H1 (cell line): Measurements from ENCODE around the gene ARL9. TPM values are rescaled to one million over a fixed set of nuclear protein-coding genes. Genes with fewer than 3 reads are reported as not detected.

Experiments
- CTCF ChIA-PET: fragments of 300-600 bp; sonication (Branson Sonifier 250); formaldehyde crosslinking; loops from one replicate; lab custom pipeline; 2021; ENCODE audit not compliant: partially characterized antibody; lab: Charles Lee
- POLR2A ChIA-PET: fragments of 300-600 bp; sonication (Branson Sonifier 250); formaldehyde crosslinking; loops from one replicate; lab custom pipeline; 2021; ENCODE audit warnings: inconsistent platforms; ENCODE audit not compliant: partially characterized antibody; lab: Charles Lee
- DNase-seq, 2 experiments: peaks; one replicate each; pipeline versions ENCODE4 v3.0.0 to v3.0.0-alpha.2; 2010 to 2022; ENCODE audit warnings: low spot score in 2 of 2, low read depth in 1 of 2, mixed read lengths in 1 of 2
- FAIRE-seq: peaks from 2 replicates; lab custom pipeline; 2011; peaks lifted over from hg19 to GRCh38; lab: Jason Lieb, UNC
- H2AFZ ChIP-seq: 2 replicates; pipeline ENCODE4 v1.8.1; 2012; ENCODE audit warnings: low read length, inconsistent platforms
- H2AK5ac ChIP-seq: 2 replicates; pipeline ENCODE4 v1.6.1; 2013; ENCODE audit warnings: low read depth, low read length
- H2BK120ac ChIP-seq: replicated peaks from 2 replicates; pipeline ENCODE3; 2013; ENCODE audit warnings: low read depth, low read length, inconsistent platforms
- H2BK12ac ChIP-seq: 2 replicates; pipeline ENCODE4 v1.6.1; 2013; ENCODE audit warnings: low read depth, low read length
- H2BK15ac ChIP-seq: 2 replicates; pipeline ENCODE4 v1.6.1; 2013; ENCODE audit warnings: low read length
- H2BK20ac ChIP-seq: 2 replicates; pipeline ENCODE4 v1.6.1; 2013; ENCODE audit warnings: low read length
- H2BK5ac ChIP-seq: 2 replicates; pipeline ENCODE4 v1.6.1; 2013; ENCODE audit warnings: low read depth, low read length
- H3K14ac ChIP-seq: 2 replicates; pipeline ENCODE4 v1.6.1; 2013; ENCODE audit warnings: inconsistent platforms; ENCODE audit not compliant: insufficient read length
- H3K18ac ChIP-seq: 2 replicates; pipeline ENCODE4 v1.6.1; 2013; ENCODE audit warnings: low read length; ENCODE audit errors: extremely low read depth
- H3K23ac ChIP-seq: 2 replicates; pipeline ENCODE4 v1.6.1; 2013; ENCODE audit warnings: inconsistent platforms; ENCODE audit not compliant: insufficient read length
- H3K23me2 ChIP-seq: 2 replicates; pipeline ENCODE4 v1.6.1; 2013; ENCODE audit warnings: low read depth, low read length
- H3K27ac ChIP-seq: 2 replicates; pipeline ENCODE4 v1.6.1; 2011; ENCODE audit warnings: low read depth, low read length, inconsistent platforms
- H3K27me3 ChIP-seq, 4 experiments: replicated peaks in 1 of 4; 1 replicate in 1 of 4; 2 replicates in 3 of 4; pipeline versions ENCODE4 v1.6.1 to v1.8.1; 2011 to 2013; ENCODE audit warnings: low read length in 3 of 4, mild to moderate bottlenecking in 3 of 4, inconsistent platforms in 2 of 4, mixed read lengths in 2 of 4, moderate library complexity in 1 of 4; ENCODE audit not compliant: control insufficient read depth in 3 of 4, insufficient read depth in 3 of 4; ENCODE audit errors: extremely low read depth in 1 of 4
- H3K36me3 ChIP-seq, 4 experiments: 2 replicates each; pipeline versions ENCODE4 v1.6.1 to v1.8.1; 2011 to 2013; ENCODE audit warnings: mild to moderate bottlenecking in 4 of 4, low read length in 3 of 4, moderate library complexity in 2 of 4, control low read depth in 1 of 4, inconsistent platforms in 1 of 4; ENCODE audit not compliant: insufficient read depth in 4 of 4, control insufficient read depth in 2 of 4
- H3K4ac ChIP-seq: replicated peaks from 2 replicates; pipeline ENCODE3; 2013; ENCODE audit warnings: low read length, low read depth, mixed read lengths, inconsistent platforms; ENCODE audit not compliant: insufficient read length
- H3K4me1 ChIP-seq, 4 experiments: replicated peaks in 1 of 4; 1 replicate in 1 of 4; 2 replicates in 3 of 4; pipeline versions ENCODE4 v1.6.1 to v1.8.1; 2011 to 2013; ENCODE audit warnings: low read length in 3 of 4, inconsistent platforms in 2 of 4, mixed read lengths in 1 of 4; ENCODE audit not compliant: insufficient read depth in 4 of 4, control insufficient read depth in 3 of 4
- H3K4me2 ChIP-seq, 2 experiments: 2 replicates each; pipeline versions ENCODE4 v1.6.1 to v1.8.1; 2011 to 2013; ENCODE audit warnings: low read depth in 2 of 2, low read length in 2 of 2, control low read depth in 1 of 2, inconsistent platforms in 1 of 2, mild to moderate bottlenecking in 1 of 2; ENCODE audit not compliant: insufficient read depth in 1 of 2
- H3K4me3 ChIP-seq, 4 experiments: fragments of 200-600, 300-600 bp in 1 of 4; sonication (generic), shearing (Covaris generic), sonication (Bioruptor Twin) in 1 of 4; 2 replicates each; pipeline versions ENCODE4 v1.5.1 to v1.8.1; 2011 to 2016; ENCODE audit warnings: low read length in 4 of 4, low read depth in 3 of 4, control low read depth in 2 of 4, inconsistent platforms in 2 of 4, mild to moderate bottlenecking in 2 of 4, mixed read lengths in 1 of 4, moderate library complexity in 1 of 4; ENCODE audit not compliant: insufficient read depth in 2 of 4; ENCODE audit errors: extremely low read depth in 1 of 4
- H3K56ac ChIP-seq: replicated peaks from 2 replicates; pipeline ENCODE3; 2013; ENCODE audit warnings: low read depth, mild to moderate bottlenecking, mixed read lengths, low read length, inconsistent platforms; ENCODE audit not compliant: insufficient read length
- H3K79me1 ChIP-seq: 2 replicates; pipeline ENCODE4 v1.6.1; 2013; ENCODE audit warnings: low read depth, low read length, control low read depth
- H3K79me2 ChIP-seq, 2 experiments: 2 replicates each; pipeline versions ENCODE4 v1.6.1 to v1.8.1; 2012 to 2013; ENCODE audit warnings: low read length in 2 of 2, mild to moderate bottlenecking in 2 of 2, inconsistent platforms in 1 of 2; ENCODE audit not compliant: insufficient read depth in 2 of 2, control insufficient read depth in 1 of 2
- H3K9ac ChIP-seq, 4 experiments: replicated peaks in 1 of 4; 1 replicate in 1 of 4; 2 replicates in 3 of 4; pipeline versions ENCODE4 v1.6.1 to v1.8.1; 2011 to 2013; ENCODE audit warnings: low read depth in 3 of 4, low read length in 3 of 4, control low read depth in 2 of 4, mild to moderate bottlenecking in 2 of 4, moderate library complexity in 2 of 4, inconsistent platforms in 1 of 4; ENCODE audit errors: extremely low read depth in 1 of 4
- H3K9me3 ChIP-seq, 2 experiments: 2 replicates each; pipeline versions ENCODE4 v1.6.1 to v1.8.1; 2012 to 2013; ENCODE audit warnings: mild to moderate bottlenecking in 2 of 2, moderate library complexity in 2 of 2, control low read depth in 1 of 2, inconsistent platforms in 1 of 2, low read depth in 1 of 2, low read length in 1 of 2, mixed read lengths in 1 of 2; ENCODE audit not compliant: insufficient read depth in 2 of 2
- H4K20me1 ChIP-seq, 2 experiments: replicated peaks in 1 of 2; 2 replicates each; pipeline versions ENCODE3 to v1.8.1; 2011 to 2013; ENCODE audit warnings: inconsistent platforms in 2 of 2, low read length in 2 of 2, mild to moderate bottlenecking in 1 of 2; ENCODE audit not compliant: insufficient read depth in 2 of 2, control insufficient read depth in 1 of 2
- H4K5ac ChIP-seq: 2 replicates; pipeline ENCODE4 v1.6.1; 2013; ENCODE audit warnings: low read length, low read depth, mixed read lengths, inconsistent platforms; ENCODE audit not compliant: insufficient read length
- H4K8ac ChIP-seq: 2 replicates; pipeline ENCODE4 v1.8.0; 2013; ENCODE audit warnings: mild to moderate bottlenecking, moderate library complexity, low read length, inconsistent platforms; ENCODE audit not compliant: insufficient read depth; ENCODE audit errors: extremely low read depth
- H4K91ac ChIP-seq: replicated peaks from 2 replicates; pipeline ENCODE3; 2013; ENCODE audit warnings: low read length, mixed read lengths, inconsistent platforms; ENCODE audit not compliant: insufficient read length
- CBX5 ChIP-seq: fragments of 300-800, 300-1000 bp; sonication (generic); IDR thresholded peaks from 2 replicates; pipeline ENCODE4 v1.7.1; 2016; ENCODE audit warnings: antibody characterized with exemption, low read length, low read depth
- EZH2 ChIP-seq: fragments of 200-600 bp; sonication (generic); IDR thresholded peaks from 2 replicates; pipeline ENCODE4 v1.7.1; 2012; ENCODE audit warnings: low read depth, mild to moderate bottlenecking, moderate library complexity, low read length, inconsistent platforms; ENCODE audit not compliant: severe bottlenecking
- NANOG ChIP-seq: IDR thresholded peaks from 2 replicates; pipeline ENCODE4 v1.6.1; 2011; ENCODE audit warnings: low read length, low read depth, mild to moderate bottlenecking, inconsistent platforms; ENCODE audit not compliant: insufficient read depth, poor library complexity, severe bottlenecking
- POLR2A ChIP-seq, 2 experiments: IDR thresholded peaks; 1 replicate in 1 of 2; 2 replicates in 1 of 2; pipeline ENCODE4 v1.6.1; 2011; ENCODE audit warnings: low read depth in 2 of 2, low read length in 2 of 2, mild to moderate bottlenecking in 2 of 2; ENCODE audit errors: control extremely low read depth in 1 of 2
- POU5F1 ChIP-seq: IDR thresholded peaks from 2 replicates; pipeline ENCODE4 v1.6.1; 2011; ENCODE audit warnings: low read depth, mild to moderate bottlenecking, low read length, moderate library complexity
- SIRT6 ChIP-seq: IDR thresholded peaks from one replicate; pipeline ENCODE4 v1.7.1; 2012; ENCODE audit warnings: low read length, inconsistent platforms
- SUZ12 ChIP-seq: fragments of 200-600 bp; sonication (generic); IDR thresholded peaks from 2 replicates; pipeline ENCODE4 v1.6.1; 2012; ENCODE audit warnings: mild to moderate bottlenecking, inconsistent platforms, low read length, moderate library complexity, mixed read lengths
- TCF12 ChIP-seq: IDR thresholded peaks from 2 replicates; pipeline ENCODE4 v1.6.1; 2011; ENCODE audit warnings: low read depth, mild to moderate bottlenecking, low read length
- ZNF274 ChIP-seq: IDR thresholded peaks from 2 replicates; pipeline ENCODE4 v1.7.0; 2012; ENCODE audit warnings: low read length, borderline replicate concordance; ENCODE audit errors: extremely low read depth
- WGBS, 2 experiments: shearing (Covaris generic) in 1 of 2; methylation state at CpG; one replicate each; pipeline versions ENCODE4 v1.1.6 to v1.1.7; 2013 to 2015; ENCODE audit warnings: low lambda C conversion rate in 2 of 2, mixed read lengths in 2 of 2, inconsistent platforms in 1 of 2, low coverage in 1 of 2, missing lambda C conversion rate in 1 of 2; ENCODE audit not compliant: insufficient replicate concordance in 2 of 2, insufficient coverage in 1 of 2, insufficient read length in 1 of 2; ENCODE audit errors: extremely low coverage in 1 of 2, missing lambda C conversion rate in 1 of 2; 5-methylcytosine and 5-hydroxymethylcytosine counted together
- polyA plus RNA-seq, 7 experiments: library from polyadenylated mRNA; depleted of rRNA in 3 of 7; stranded (reverse) in 5 of 7; unstranded in 2 of 7; fragments of >200 nt in 5 of 7; fragments of 200-250 nt in 2 of 7; gene quantifications; 1 replicate in 5 of 7; 2 replicates in 1 of 7; 4 replicates in 1 of 7; pipeline versions ENCODE4 v1.2.1 to v1.2.3, GENCODE V29; 2011 to 2013; ENCODE audit warnings: missing spikeins in 2 of 7, mixed read lengths in 2 of 7
- total RNA-seq: library from RNA; stranded (reverse); fragmentation: NEBNext Ultra II Directional; extraction: Animal tissue kit (Norgen Biotek cat#: 25700); gene quantifications from 2 replicates; pipeline ENCODE4 v1.2.1, GENCODE V29; 2021

Gene ARL9
- total and polyA plus RNA-seq, 2 of the 8 experiments (the other 6 are each of a cell fraction or from before 2014, with no cell fraction given): 0.60 to 0.76 TPM

DNA sequence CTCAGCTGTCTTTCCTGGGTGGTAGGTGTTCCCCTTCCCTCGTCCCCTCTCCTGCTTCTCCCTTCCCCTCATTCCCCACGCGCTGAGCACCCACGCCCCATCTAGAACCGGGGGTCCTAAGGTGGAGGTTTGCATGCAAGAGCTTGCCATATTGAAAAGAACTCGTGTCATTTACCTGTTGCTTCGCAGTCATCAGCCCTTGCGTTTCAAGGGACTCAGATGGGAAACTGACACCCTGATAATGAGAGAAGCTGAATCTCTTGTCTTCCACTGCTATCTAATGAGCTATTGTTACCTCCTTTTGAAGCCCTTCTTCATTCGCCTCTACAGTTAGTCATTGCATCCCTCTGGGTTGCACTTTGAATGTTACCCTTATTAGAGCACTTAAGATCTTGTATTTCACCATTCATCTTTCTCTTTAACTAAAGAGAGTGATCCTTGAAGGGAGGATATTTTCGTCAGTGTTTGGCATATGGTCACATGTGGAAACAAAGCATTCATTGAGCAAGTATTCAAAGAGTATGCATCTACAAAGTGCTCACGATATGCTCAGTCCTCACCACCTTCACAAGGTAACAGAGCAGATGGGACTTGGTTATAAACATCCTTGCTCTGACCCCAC lies 25.7 kb downstream of the ARL9 start:
- no peak overlapping the region for H2BK12ac ChIP-seq
- H3K4ac ChIP-seq: no peak overlapping the region
- H3K9ac ChIP-seq: peak overlapping the region in 1 of 4 experiments; percentile 66; a peak in 3 of 7 replicates
- TF ChIP-seq CBX5 (no peak), SUZ12 (peak; percentile 63; the same call in 1 of the 2 replicates), POLR2A (IDR thresholded peaks at IDR 0.05; ENCODE audit: control extremely low read depth in 1 of 2, low read depth in 2 of 2, low read length in 2 of 2) (no peak), SIRT6 (no peak), EZH2 (peak; percentile 31), TCF12 (no peak), NANOG (no peak), POU5F1 (no peak), ZNF274 (no peak)
- peaks cover 18 to 33% (median 25%) of the 10 kb centered on the region in 4 experiments for H3K27me3 ChIP-seq
- FAIRE-seq (peak; percentile 57), DNase-seq (no peak)
- no peak overlapping the region for H2BK20ac ChIP-seq
- H3K36me3 ChIP-seq: no peaks in the 10 kb centered on the region
- no peak overlapping the region for H3K18ac ChIP-seq
- no peak overlapping the region for H2BK120ac ChIP-seq
- H3K4me2 ChIP-seq: peak overlapping the region; percentile 85 to 99
- H3K4me3 ChIP-seq: peak overlapping the region; percentile 60 to 92 (median 76)
- no peak overlapping the region for H2BK5ac ChIP-seq
- H3K79me1 ChIP-seq: no peaks in the 10 kb centered on the region
- 35% methylated on average over 11 of the region's 11 CpGs; no CpG with 5 or more reads in 1 of the 2 experiments for WGBS, 2 experiments
- no peak overlapping the region for H3K23ac ChIP-seq
- H4K91ac ChIP-seq: no peak overlapping the region
- ChIA-PET CTCF (interaction anchor here (0.7 to 4.0 kb wide), 5 partner anchors 13 to 123 kb away, joined by 3 to 17 read pairs (median 3); no protein-coding TSS in a partner anchor), POLR2A (interaction anchor here (0.6 to 2.6 kb wide), 6 partner anchors 9 to 447 kb away, joined by 3 to 8 read pairs (median 5); partner anchors contain the start of genes PAICS, POLR2B, PPAT and SRP72)
- H3K79me2 ChIP-seq: no peaks in the 10 kb centered on the region
- no peak overlapping the region for H3K14ac ChIP-seq
- peak overlapping the region; percentile 99; the same call in 1 of the 2 replicates for H2AFZ ChIP-seq
- H4K5ac ChIP-seq: no peak overlapping the region
- no peaks in the 10 kb centered on the region; a peak in 2 of 7 replicates for H3K4me1 ChIP-seq
- H3K23me2 ChIP-seq: peaks cover 9% of the 10 kb centered on the region
- no peak overlapping the region for H3K27ac ChIP-seq
- no peaks in the 10 kb centered on the region for H3K9me3 ChIP-seq
- H3K56ac ChIP-seq: no peak overlapping the region
- no peak overlapping the region for H2AK5ac ChIP-seq
- H4K8ac ChIP-seq: no peak overlapping the region
- H4K20me1 ChIP-seq: no peaks in the 10 kb centered on the region
- no peak overlapping the region for H2BK15ac ChIP-seq
